K562 (cell line): ENCODE measurements around the gene SLC5A6. TPM values are rescaled to one million over a fixed set of nuclear protein-coding genes. Genes with fewer than 3 reads are reported as not detected.

ENCODE experiments used
- CXXC5 ChIP-seq: fragments of 250-450 bp; sonication (Bioruptor Pico); IDR thresholded peaks from 2 replicates; pipeline ENCODE4 v1.8.0; 2022; ENCODE audit warnings: inconsistent platforms, mild to moderate bottlenecking, moderate library complexity
- ELF1 ChIP-seq: fragments of 200-800 bp; sonication (Bioruptor generic); IDR thresholded peaks from 2 replicates; pipeline ENCODE4 v1.6.1; 2016; ENCODE audit warnings: missing genetic modification characterization, missing compliant biosample characterization
- FIP1L1 ChIP-seq: fragments of 200-400 bp; formaldehyde crosslinking; IDR thresholded peaks from 2 replicates; pipeline ENCODE4 v1.6.1; 2018; ENCODE audit warnings: mild to moderate bottlenecking, low read depth, low read length; ENCODE audit not compliant: poor library complexity, severe bottlenecking
- NUFIP1 ChIP-seq: fragments of 450-650 bp; IDR thresholded peaks from 2 replicates; pipeline ENCODE4 v1.6.1; 2018; ENCODE audit not compliant: partially characterized antibody
- PURB ChIP-seq: sonication (generic); formaldehyde crosslinking; IDR thresholded peaks from 2 replicates; pipeline ENCODE4 v1.9.0; 2021; ENCODE audit warnings: low read depth, mild to moderate bottlenecking, missing genetic modification reagents
- RBM22 ChIP-seq: fragments of 200-400 bp; formaldehyde crosslinking; IDR thresholded peaks from 2 replicates; pipeline ENCODE4 v1.6.1; 2018; ENCODE audit warnings: low read length, low read depth; ENCODE audit not compliant: poor library complexity, severe bottlenecking
- RCOR1 ChIP-seq, 2 experiments: IDR thresholded peaks; 2 replicates each; pipeline ENCODE4 v1.6.1; 2012; ENCODE audit warnings: low read depth in 2 of 2, low read length in 2 of 2, borderline replicate concordance in 1 of 2, improper control_type of control experiment in 1 of 2
- RERE ChIP-seq: sonication (generic); formaldehyde crosslinking; IDR thresholded peaks from 2 replicates; pipeline ENCODE4 v1.8.0; 2023; ENCODE audit warnings: missing genetic modification reagents, mild to moderate bottlenecking, borderline replicate concordance
- REST ChIP-seq, 2 experiments: fragments of 450-650 bp; formaldehyde crosslinking in 1 of 2; IDR thresholded peaks; 2 replicates each; pipeline versions ENCODE4 v1.4.0 to v1.6.1; 2014 to 2020; ENCODE audit warnings: mild to moderate bottlenecking in 2 of 2, borderline replicate concordance in 1 of 2, low read depth in 1 of 2
- THRAP3 ChIP-seq: fragments of 450-650 bp; IDR thresholded peaks from 2 replicates; pipeline ENCODE4 v1.6.1; 2016; ENCODE audit warnings: mild to moderate bottlenecking, inconsistent platforms, borderline replicate concordance
- VEZF1 ChIP-seq: fragments of 200-800 bp; sonication (Bioruptor generic); IDR thresholded peaks from 2 replicates; pipeline ENCODE4 v1.6.1; 2017; ENCODE audit warnings: missing genetic modification characterization, missing compliant biosample characterization
- polyA plus RNA-seq, 8 experiments: library from polyadenylated mRNA; depleted of rRNA in 4 of 8; stranded (reverse) in 5 of 8; unstranded in 3 of 8; fragments of >200 nt; fragmentation: Nextera tagmentation in 2 of 8; fragmentation: Illumina TruSeq in 1 of 8; extraction: Ambion mirVana in 2 of 8; extraction: Trizol in 1 of 8; gene quantifications; 2 replicates each; pipeline versions ENCODE4 v1.2.1 to v1.2.3, GENCODE V29; 2011 to 2014; ENCODE audit warnings: inconsistent platforms in 1 of 8, missing spikeins in 1 of 8
- total RNA-seq, 7 experiments: library from RNA; depleted of rRNA in 6 of 7; stranded (reverse); fragments of >200 nt in 6 of 7; fragmentation: Illumina TruSeq in 2 of 7; extraction: Trizol in 2 of 7; gene quantifications; 2 replicates each; pipeline versions ENCODE4 v1.2.1 to v1.2.3, GENCODE V29; 2011 to 2021; ENCODE audit warnings: low replicate concordance in 1 of 7

Gene SLC5A6
- total and polyA plus RNA-seq, 9 of the 15 experiments (the other 6 are each of a cell fraction or from before 2014, with no cell fraction given), result 32.6 to 137 (median 107) TPM

- TF ChIP-seq NUFIP1 (no peak), VEZF1 (CRISPR knock-in tag) (peak; percentile 70), THRAP3 (no peak), RCOR1 (IDR thresholded peaks at IDR 0.05; ENCODE audit: borderline replicate concordance in 1 of 2, low read depth in 2 of 2, low read length in 2 of 2) (no peak; a peak in 1 of 4 replicates), FIP1L1 (peak; percentile 70), ELF1 (peak; percentile 87), RERE (CRISPR knock-in tag) (no peak), REST (IDR thresholded peaks at IDR 0.05; ENCODE audit: borderline replicate concordance) (peak; percentile 94), REST (CRISPR knock-in tag; IDR thresholded peaks at IDR 0.05; ENCODE audit: low read depth) (no peak), RBM22 (no peak), PURB (no peak), CXXC5 (CRISPR knock-in tag) (no peak)
Measured at GRCh38 chr2:27249891-27250651, 38.0 kb upstream of the SLC5A6 start (continued).
